ENCODE measurements around the gene STK32C.
A peak's percentile ranks its signal among the peaks of the same experiment; 100 is the strongest.
"Not testable (repeated sequence)": the region's sequence is repeated elsewhere in the genome, so short reads cannot be mapped to it uniquely, and the experiment has no call there.

Gene STK32C

GRCh38 chr10:132307823-132308586 is at the start of gene STK32C:
Gene STK32C (minus strand): TSS chr10:132307950. CDS start chr10:132307833, 117 bp downstream.
- DNase-seq = peak; percentile 79

GRCh38 chr10:132356621-132357195 is 49.0 kb upstream of the STK32C start:
- no peak for DNase-seq

GRCh38 chr10:132355754-132356153 is 48.0 kb upstream of the STK32C start:
- no peak for DNase-seq

GRCh38 chr10:132355297-132355696 is 47.5 kb upstream of the STK32C start:
- no peak for DNase-seq

GRCh38 chr10:132354356-132355094 is 46.8 kb upstream of the STK32C start:
- no peak for DNase-seq

- no peak for DNase-seq
Measured at GRCh38 chr10:132353456-132354355, 46.0 kb upstream of the STK32C start.

- DNase-seq = not testable (repeated sequence)
Measured at GRCh38 chr10:132352462-132353308, 44.9 kb upstream of the STK32C start.

- no peak for DNase-seq
Measured at GRCh38 chr10:132351611-132352010, 43.9 kb upstream of the STK32C start.

- no peak for DNase-seq
Measured at GRCh38 chr10:132350946-132351345, 43.2 kb upstream of the STK32C start.

GRCh38 chr10:132350391-132350790 is 42.6 kb upstream of the STK32C start:
- no peak for DNase-seq

GRCh38 chr10:132349766-132350165 is 42.0 kb upstream of the STK32C start:
- no peak for DNase-seq

- DNase-seq = no peak
Measured at GRCh38 chr10:132347931-132348267, 40.1 kb upstream of the STK32C start.

GRCh38 chr10:132347211-132347930 is 39.6 kb upstream of the STK32C start:
- no peak for DNase-seq

GRCh38 chr10:132346806-132347205 is 39.1 kb upstream of the STK32C start:
- DNase-seq = no peak

- no peak for DNase-seq
Measured at GRCh38 chr10:132345345-132345744, 37.6 kb upstream of the STK32C start.

GRCh38 chr10:132344386-132344785 is 36.6 kb upstream of the STK32C start:
- no peak for DNase-seq

- no peak for DNase-seq
Measured at GRCh38 chr10:132342553-132342952, 34.8 kb upstream of the STK32C start.

- no peak for DNase-seq
Measured at GRCh38 chr10:132341781-132342180, 34.0 kb upstream of the STK32C start.

- no peak for DNase-seq
Measured at GRCh38 chr10:132341017-132341416, 33.3 kb upstream of the STK32C start.

- no peak for DNase-seq
Measured at GRCh38 chr10:132339276-132339675, 31.5 kb upstream of the STK32C start.

- DNase-seq = no peak
Measured at GRCh38 chr10:132338876-132339275, 31.1 kb upstream of the STK32C start.

Data from NCI-H2171 (cell line).